ENCODE measurements around the gene CTIF. TPM values are rescaled to one million over a fixed set of nuclear protein-coding genes. Genes with fewer than 3 reads are reported as not detected.

The CTIF gene
- polyA plus RNA-seq, 4 donors = 16.6 to 26.9 (median 22.9) TPM

DNA sequence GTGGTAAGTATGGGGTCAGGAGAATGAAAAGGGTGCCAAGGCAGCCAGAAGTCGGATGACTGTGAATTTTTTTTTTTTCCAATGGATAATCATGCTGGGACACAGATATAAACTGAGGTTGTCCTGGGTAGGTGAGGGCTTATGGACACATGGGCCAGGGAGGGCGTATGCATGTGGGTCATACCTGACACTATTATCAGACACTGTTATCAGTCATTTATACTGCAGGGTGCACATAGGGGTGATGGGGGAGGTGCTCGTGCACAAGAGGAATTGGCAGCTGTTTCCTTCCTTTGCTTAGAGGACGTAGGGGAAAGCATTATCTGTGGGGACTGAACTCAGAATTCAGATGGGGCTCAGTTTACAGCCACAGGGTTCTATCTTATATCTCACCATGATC is 10.1 kb downstream of the CTIF start:
- no peak for DNase-seq (ENCODE audit: low read depth in 4 of 4, low spot score in 2 of 4)

DNA sequence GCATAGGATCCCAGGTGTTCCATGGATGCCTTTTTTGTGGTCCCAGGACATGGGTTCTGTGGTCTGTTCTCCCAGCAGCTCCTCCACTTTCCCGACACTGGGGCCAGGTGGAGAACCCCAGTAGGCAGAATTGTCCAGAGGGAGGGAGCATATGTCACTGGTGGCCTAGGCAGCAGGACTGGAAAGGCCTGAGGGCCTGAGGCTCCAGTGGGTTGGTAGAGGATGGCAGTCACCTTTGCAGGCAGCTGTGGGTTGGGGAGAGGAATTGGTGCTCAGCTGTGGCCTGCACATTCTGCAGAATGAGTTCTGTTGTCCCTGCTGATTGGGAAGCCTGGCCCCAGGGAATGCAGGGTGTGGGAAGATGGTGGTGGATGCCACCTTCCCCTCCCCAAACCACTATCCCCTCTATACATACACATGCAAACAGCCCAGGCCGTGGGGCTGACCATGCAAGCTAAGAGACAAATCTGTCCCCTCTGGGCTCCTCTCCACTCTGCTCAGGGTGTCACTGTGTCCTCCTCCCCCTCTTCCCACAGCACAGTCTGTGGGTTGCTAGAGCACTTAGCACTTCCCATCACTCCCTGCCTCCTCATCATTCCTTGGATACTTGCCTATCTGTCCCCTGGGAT is 11.4 kb downstream of the CTIF start:
- no peak for DNase-seq (ENCODE audit: low read depth in 4 of 4, low spot score in 2 of 4)

DNA sequence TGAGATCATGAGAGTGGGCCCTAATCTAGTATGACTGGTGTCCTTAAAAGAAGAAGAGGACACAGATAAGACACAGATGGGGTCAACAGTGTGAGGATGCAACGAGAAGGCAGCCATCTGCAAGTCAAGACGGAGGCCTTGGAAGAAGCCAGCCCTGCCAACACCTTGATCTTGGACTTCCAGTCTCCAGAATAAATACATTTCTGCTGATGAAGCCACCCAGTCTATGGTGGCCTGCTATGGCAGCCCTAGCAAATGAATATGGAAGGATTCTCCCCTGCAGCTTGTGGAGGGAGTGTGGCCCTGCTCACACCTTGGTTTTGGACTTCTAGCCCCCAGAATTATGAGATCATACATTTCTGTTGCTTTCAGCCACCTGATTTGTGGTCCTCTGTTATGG is 12.3 kb downstream of the CTIF start:
- DNase-seq (ENCODE audit: low read depth in 4 of 4, low spot score in 2 of 4) = no peak

DNA sequence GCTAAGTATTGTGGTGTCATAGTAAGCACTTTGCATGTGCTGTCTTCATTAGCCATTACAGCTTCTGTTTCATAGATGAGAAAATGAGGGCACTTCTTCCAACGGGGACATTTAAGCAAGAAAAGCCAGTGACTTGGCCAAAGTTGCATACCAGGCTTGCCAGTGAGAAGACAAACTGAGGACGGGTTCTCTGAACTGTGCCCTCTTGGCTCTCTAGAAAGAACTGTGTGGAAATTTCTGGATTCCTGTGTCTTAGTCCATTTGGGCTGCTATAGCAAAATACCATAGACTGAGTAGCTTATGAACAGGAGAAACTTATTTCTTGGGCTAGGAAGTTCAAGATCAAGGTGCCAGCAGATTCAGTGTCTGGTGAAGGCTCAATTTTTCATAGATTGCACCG is 13.3 kb downstream of the CTIF start:
- no peak for DNase-seq (ENCODE audit: low read depth in 4 of 4, low spot score in 2 of 4)

DNA sequence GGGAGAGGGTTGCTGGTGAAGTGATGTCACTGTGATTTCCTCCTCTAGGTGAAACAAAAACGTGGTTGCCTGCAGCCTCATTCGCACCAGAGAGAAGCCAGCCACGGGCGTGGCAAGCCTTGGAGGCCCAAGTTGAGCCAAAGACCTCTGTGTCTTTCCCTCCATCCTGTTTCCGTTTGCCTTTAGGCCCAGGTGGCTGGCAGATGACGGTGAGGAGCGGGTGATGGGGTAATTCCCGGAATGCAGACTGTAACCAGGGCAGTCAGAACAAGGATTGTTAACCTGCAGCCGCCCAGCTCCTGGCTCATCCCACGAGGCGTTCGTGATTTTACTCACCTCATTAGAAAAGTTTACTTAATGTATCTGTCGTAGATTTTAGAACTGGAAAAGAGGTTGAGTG is 14.4 kb downstream of the CTIF start:
- no peak for DNase-seq (ENCODE audit: low read depth in 4 of 4, low spot score in 2 of 4)

DNA sequence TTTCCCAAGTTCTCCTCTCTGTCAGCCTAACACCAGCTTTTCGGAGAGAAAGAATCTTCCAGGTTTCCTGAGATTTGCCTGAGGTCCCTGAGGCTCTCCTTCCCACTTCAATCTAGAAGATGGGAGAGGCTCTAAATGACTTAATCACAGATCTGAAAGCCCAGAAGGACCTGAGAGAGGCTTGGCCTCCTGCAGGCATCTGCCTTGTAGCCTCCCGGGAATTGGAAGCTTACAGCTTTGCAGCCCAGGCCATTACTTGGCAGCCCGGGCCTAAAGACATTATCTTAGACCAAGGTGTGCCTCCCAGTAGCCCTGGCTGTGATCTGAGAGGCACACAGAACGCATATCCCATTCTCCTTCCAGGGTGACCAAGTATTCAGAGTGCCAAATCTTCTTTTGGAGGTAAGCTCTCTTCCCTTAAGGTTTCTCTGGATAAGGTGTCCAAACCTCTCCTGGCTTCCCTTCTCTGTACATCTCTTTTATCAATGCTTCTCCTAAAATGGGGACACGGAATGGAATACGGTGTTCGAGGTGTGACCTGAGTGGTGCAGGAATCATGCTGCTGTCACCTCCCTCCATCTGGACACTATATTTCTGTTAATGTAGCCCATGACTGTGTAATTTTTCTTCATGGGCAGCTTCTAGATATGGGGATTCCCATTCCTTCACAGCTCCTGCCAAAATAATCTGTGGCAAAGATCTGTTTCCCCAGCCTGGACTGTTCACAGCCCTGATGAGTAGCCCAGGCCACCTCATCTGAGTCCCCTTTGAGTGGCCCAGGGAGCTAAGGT is 16.0 kb downstream of the CTIF start:
- DNase-seq (ENCODE audit: low read depth in 4 of 4, low spot score in 2 of 4) = no peak

DNA sequence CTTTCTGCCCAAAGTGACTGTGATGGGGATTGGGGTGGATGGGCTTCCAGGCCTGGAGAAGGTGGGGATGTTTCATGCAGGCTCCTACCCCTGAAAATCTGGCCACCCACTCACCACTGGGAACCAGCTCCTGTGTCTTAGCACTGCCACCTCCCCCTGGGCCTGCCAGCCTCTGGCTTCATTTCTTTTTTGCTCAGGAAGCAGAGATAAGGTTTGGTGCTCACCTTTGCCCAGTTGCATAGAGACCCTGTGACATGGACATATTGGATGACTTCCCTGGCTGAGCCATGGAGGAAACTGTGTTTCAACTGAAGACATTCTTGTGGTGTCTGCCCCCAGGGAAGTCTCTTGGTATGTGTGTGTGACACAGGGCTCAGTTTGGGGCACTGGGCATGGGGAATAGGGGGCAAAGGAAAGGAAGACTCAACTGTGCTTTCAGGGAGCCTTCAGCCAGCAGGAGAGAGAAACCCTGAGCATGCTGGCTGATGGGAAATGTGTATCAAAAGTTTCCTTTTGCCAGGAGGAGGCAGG is 16.7 kb downstream of the CTIF start:
- DNase-seq (ENCODE audit: low read depth in 4 of 4, low spot score in 2 of 4) = no peak

DNA sequence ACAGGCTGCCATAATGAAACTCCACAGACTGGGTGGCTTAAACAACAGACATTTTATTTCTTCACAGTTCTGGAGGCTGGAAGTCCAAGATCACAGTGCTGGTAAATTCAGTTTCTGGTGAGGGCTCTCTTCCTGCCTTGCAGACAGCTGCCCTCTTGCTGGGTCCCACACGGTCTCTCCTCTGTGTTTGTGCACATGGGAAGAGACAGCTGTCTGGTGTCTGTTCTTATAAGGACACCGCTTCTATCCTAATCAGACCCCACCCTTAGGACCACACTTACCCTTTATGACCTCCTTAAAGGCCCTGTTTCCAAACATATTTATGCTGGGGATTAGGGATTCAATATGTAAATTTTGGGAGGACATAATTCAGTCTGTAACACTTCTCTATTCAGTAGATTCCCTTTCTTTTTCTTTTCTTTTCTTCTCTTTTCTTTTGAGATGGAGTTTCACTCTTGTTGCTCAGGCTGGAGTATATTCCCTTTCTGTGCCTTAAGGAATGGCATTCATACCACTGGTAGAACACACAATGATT is 18.9 kb downstream of the CTIF start:
- DNase-seq (ENCODE audit: low read depth in 4 of 4, low spot score in 2 of 4) = no peak

DNA sequence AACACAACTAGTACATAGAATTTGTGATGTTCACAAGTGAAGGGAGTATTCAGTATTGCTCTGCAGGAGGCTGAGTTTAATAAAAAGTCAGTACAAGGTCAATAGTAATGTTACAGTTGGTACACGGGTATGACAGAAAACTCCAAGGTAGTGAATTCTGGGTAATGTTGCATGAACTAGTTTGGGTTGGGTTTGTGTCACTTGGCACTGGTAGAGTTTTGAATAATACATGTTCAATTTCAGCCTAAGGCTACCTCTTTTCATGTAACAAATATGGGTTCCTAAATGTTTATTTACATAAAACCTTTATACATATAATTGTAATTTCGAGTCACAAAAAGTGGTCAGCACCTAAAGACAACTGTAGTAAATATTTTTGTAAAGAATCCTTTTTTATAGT is 19.4 kb downstream of the CTIF start:
- no peak for DNase-seq (ENCODE audit: low read depth in 4 of 4, low spot score in 2 of 4)

DNA sequence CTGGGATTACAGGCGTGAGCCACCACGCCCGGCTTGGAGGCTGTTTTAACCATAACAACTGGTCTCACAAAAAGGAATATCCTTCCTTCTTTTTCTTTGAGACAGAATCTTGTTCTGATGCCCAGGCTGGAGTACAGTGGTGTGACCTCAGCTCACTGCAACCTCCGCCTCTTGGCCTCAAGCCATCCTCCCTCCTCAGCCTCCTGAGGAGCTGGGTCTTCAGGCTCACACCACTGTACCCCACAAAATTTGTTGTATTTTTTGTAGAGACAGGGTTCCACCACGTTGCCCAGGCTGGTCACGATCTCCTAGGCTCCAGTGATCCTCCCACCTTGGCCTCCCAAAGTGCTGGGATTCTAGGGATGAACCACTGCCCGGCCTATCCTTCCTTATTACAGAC is 21.7 kb downstream of the CTIF start:
- no peak for DNase-seq (ENCODE audit: low read depth in 4 of 4, low spot score in 2 of 4)

DNA sequence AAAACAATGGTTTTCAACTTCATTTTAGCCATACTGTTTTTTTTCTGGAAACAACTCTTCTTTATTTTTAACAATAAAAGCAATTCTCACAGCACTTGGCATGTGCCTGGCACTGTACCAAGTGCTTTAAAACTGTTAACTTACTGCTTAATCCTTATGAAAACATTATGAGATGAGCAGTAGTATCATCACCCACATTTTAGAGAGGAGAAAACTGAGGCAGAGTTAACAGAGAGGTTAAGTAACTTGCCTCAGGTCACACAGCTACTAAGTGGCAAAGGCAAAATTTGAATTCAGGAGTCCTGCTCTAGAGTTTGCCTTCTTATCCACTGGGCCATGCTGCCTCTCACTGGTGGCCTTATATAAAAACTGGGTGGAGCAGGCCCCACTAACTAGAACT is 23.2 kb downstream of the CTIF start:
- no peak for DNase-seq (ENCODE audit: low read depth in 4 of 4, low spot score in 2 of 4)

DNA sequence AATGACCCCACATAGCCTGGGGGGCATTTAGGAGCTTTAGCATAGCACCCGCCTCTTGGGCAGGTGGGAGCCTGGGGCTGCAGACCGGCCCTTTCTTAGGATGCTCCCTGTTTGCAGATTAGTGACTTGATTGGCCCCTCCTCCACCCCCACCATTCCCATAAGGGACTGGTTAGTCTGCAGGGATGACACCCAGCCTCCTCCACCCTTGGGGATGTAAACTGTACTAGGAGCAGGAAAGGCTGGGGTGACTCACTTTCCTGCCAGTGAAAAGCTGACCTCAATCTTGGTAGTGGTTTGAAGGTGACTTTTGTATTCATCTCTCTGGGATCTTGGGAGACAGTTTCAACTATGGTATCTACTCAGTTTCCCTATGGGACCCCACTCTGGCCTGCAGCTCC is 24.2 kb downstream of the CTIF start:
- DNase-seq (ENCODE audit: low read depth in 4 of 4, low spot score in 2 of 4) = no peak

DNA sequence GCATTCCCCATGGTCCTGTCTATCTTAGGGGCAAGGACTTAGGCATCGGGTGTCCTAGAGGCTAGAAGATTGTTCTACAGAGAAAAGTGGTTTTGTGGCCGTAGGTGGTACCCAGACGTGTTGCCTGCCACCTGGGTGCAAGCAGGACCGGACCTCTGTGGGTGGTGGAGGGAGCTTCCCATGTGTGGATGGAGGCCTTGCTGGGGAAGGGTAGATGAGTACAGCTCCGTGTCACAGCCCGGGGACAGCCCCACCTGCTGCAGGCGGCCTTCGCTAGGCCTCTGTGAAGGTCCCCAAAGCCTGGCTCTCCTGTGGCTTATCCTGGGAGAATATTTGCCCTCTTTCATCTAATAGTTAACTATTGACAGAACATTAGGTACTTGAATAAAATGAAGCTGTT is 25.3 kb downstream of the CTIF start:
- no peak for DNase-seq (ENCODE audit: low read depth in 4 of 4, low spot score in 2 of 4)

DNA sequence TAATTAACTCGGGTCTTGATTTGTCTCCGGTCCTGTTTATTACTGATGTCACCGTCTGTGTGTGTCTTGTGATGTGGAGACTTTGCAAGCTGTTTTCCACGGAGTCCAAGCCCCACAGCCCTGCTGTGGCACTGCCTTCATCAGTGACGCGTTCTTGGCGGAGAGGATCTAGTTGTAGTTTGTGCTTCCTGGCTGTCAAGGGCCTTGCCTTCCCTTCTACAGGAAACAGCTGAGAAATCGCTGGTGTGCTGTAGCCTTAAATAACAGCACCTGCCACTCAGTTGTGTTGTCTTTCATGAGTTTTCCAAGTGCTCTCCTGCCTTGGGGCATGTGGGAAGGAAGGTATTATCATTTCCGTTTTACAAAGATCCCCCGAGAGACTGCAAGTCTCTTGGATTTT is 26.3 kb downstream of the CTIF start:
- DNase-seq (ENCODE audit: low read depth in 4 of 4, low spot score in 2 of 4) = no peak

DNA sequence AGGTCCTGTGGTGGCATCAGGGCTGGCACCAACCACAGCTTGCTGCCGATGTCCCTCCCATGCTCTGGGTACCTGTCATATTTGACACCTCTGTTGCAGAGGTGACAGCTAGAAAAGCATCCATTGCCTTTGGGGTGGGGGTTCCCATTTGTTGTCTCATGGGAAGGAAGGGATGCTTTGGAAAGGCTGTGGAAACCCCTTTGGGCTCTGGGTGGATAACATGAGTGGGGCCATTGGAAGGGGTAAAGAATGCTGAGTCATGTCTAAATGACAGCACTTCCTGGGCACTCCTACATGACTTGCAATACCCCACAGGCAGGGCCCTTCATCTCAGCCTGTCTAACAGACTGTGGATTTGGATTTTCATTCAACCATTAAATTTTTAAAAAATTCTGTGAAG is 27.8 kb downstream of the CTIF start:
- DNase-seq (ENCODE audit: low read depth in 4 of 4, low spot score in 2 of 4) = no peak

DNA sequence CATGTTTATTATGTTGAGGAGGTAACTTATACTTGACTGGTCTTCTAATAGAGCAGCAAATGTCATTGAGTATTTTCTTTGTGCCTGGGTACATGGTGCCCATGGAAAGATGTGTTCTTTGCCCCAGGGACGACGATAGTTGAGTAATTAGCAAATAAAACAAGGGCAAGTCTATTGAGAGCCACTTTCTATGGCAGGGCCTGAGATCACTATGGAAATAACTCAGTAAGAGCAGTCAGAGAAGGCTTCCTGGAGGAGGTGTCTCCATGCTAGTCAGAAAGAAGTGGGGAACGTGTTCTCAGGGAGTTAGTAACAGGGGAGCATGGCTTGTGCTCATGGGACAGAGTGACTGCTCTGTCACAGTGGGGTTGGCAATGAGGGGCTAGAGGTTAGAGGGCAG is 28.6 kb downstream of the CTIF start:
- no peak for DNase-seq (ENCODE audit: low read depth in 4 of 4, low spot score in 2 of 4)

DNA sequence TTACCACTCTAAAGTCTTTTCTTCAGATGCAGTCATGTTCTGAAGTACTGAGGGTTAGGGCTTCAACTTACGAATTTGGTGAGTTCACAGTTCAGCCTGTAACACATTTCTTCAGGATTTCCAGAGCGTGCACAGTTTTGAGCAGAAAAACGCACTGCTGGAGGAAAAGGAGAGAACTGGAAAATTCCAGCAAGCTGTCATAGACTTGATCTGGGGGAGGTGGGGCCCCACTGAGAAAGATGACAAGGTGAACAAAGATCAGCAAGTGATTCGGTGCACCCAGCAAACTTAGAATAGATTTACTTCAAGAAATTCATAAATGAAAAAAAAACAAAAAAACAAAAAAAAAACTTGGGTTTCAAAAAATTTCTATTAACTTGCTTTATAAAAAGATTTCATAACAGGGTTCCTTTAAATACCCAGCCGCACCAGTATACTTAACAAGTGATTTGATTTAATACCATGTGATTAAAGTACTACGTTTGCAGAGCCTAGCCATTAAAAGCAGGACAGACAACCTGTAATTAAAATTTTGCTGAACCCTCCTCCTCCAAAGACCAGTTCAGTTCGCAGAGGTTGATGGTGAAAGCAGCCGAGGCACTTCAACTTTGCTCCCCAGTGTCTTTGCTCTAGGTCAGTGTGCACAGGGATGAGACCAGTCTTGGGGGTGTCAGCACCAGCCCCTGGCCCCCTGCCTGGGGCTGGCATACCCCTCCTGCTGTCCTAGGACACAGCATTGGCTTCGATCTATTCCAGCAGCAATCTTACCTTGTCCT is 30.5 kb downstream of the CTIF start:
- no peak for DNase-seq (ENCODE audit: low read depth in 4 of 4, low spot score in 2 of 4)

DNA sequence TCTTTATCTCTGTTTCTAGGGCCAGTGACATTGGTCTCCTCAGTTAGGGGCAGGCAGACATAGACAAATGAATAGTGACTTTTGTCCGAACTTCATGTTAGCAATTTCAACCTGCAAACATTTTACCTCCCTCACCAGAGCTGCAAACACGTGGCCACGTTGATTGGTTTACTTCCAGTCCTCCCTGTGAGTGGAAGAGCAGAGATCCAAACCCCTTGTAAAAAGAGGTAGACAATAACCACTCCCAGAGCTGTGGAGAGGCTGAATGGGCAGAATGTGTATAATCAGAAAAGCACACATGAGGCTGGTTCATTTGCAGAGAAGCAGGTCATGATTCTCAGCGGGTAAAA is 31.1 kb downstream of the CTIF start:
- DNase-seq (ENCODE audit: low read depth in 4 of 4, low spot score in 2 of 4) = no peak

DNA sequence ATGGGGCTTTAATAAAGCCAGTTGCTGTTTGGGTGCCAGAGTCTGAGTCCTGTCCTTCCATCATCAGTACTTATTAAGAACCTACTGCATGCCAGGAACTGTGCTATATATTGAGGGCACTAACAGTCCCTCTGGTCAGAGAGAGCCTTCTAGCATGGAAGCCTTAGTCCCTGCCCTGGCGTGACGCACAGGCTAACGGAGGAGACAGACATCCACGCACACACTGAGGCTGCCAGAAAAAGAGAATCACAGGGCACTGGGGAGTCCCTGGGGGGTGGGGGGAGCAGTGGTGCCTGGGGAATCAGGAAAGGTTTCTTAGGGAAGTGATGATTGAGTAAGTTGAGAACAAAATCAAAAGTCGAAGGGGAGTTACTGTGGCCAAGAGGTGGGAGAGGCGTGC is 31.5 kb downstream of the CTIF start:
- DNase-seq (ENCODE audit: low read depth in 4 of 4, low spot score in 2 of 4) = no peak

DNA sequence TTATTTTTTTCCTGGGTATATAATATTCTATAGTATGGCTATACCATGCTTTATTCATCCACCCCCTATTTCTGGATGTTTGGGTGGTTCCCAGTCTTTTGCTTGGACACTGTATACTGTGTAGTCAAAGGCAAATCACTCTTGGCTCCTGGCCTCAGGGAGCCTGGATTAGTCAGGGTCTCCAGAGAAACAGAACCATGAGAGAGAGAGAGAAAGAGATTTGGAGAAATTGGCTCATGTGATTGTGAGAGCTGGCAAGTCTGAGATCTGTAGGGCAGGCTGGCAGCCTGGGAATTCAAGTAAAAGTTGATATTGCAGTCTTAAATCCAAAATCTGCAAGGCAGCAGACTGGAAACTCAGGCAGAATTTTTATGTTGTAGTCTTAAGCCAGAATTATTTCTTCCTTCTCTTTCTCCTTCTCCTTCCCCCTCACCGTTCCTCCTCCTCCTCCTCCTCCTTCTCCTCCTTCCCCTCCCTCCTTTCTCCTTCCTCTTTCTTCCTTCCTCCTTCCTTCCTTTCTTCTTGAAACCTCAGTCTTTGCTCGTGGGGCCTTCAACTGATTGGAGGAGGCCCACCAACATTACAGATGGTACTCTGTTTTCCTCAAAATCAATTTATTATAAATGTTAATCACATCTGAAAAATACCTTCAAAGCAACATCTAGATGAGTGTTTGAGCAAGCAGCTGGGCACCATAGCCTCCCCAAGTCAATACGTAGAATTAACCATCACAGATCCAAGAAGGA is 33.0 kb downstream of the CTIF start:
- no peak for DNase-seq (ENCODE audit: low read depth in 4 of 4, low spot score in 2 of 4)

Measured in left renal cortex interstitium (tissue), 4 donors.